Left ventricle myocardium inferior (tissue), 1 donor: ENCODE data around the gene MT1B. TPM values are rescaled to one million over a fixed set of nuclear protein-coding genes. Genes with fewer than 3 reads are reported as not detected.
A peak's percentile ranks its signal among the peaks of the same experiment; 100 is the strongest.

ENCODE experiments used
- DNase-seq: peaks from one replicate; pipeline ENCODE4 v3.0.0-alpha.2; 2020
- H3K27ac ChIP-seq: fragments of 200-600 bp; replicated peaks from 2 replicates; pipeline ENCODE4 v1.8.0; 2021
- H3K27me3 ChIP-seq: fragments of 200-600 bp; 2 replicates; pipeline ENCODE4 v1.8.0; 2021; ENCODE audit warnings: low read depth
- H3K36me3 ChIP-seq: fragments of 200-600 bp; 2 replicates; pipeline ENCODE4 v1.8.0; 2021
- H3K4me1 ChIP-seq: fragments of 200-600 bp; 2 replicates; pipeline ENCODE4 v1.8.0; 2021
- H3K4me3 ChIP-seq: fragments of 200-600 bp; 2 replicates; pipeline ENCODE4 v1.8.0; 2021; ENCODE audit warnings: mild to moderate bottlenecking, moderate library complexity
- H3K9me3 ChIP-seq: fragments of 200-600 bp; replicated peaks from 2 replicates; pipeline ENCODE4 v1.8.0; 2021
- CTCF ChIP-seq: fragments of 200-600 bp; IDR thresholded peaks from 2 replicates; pipeline ENCODE4 v1.8.0; 2021; ENCODE audit warnings: antibody characterized with exemption, mild to moderate bottlenecking, borderline replicate concordance
- intact Hi-C: fragments of 100-400 bp; cut with micrococcal nuclease; formaldehyde crosslinking; loops from one replicate; pipeline ENCODE4 v1.11.0; 2022
- total RNA-seq: library from RNA; stranded (reverse); fragmentation: NEBNext Ultra II Directional; extraction: Animal tissue kit (Norgen Biotek cat#: 25700); gene quantifications from one replicate; pipeline ENCODE4 v1.2.1, GENCODE V29; 2021
- donor health status: DM: no; HTN: yes; CAD: no; lungs with severe emphysema.

The MT1B gene
- total RNA-seq, 1 donor from 2014 or later: not detected

GRCh38 chr16:56635441-56635967 is 16.2 kb upstream of the MT1B start:
- Histone ChIP-seq H3K27ac (no peak overlapping the region), H3K4me1 (peaks cover 44% of the 10 kb centered on the region), H3K36me3 (no peaks in the 10 kb centered on the region), H3K4me3 (peak overlapping the region; percentile 51), H3K27me3 (peaks cover 68% of the 10 kb centered on the region), H3K9me3 (no peaks in the 10 kb centered on the region)
- intact Hi-C loops: no loop called here
- no peak for TF ChIP-seq CTCF
- DNase-seq: no peak

GRCh38 chr16:56636616-56637413 is 14.9 kb upstream of the MT1B start:
- no peak for TF ChIP-seq CTCF
- no peaks in the 10 kb centered on the region for H3K9me3 ChIP-seq
- H3K27ac ChIP-seq: no peak overlapping the region
- H3K4me1 ChIP-seq: peaks cover 36% of the 10 kb centered on the region
- no peaks in the 10 kb centered on the region for H3K36me3 ChIP-seq
- intact Hi-C loops: no loop called here
- no peak overlapping the region for H3K4me3 ChIP-seq
- no peak for DNase-seq
- peaks cover 77% of the 10 kb centered on the region for H3K27me3 ChIP-seq

- H3K9me3 ChIP-seq: no peaks in the 10 kb centered on the region
- DNase-seq: peak; percentile 83
- H3K4me1 ChIP-seq: peaks cover 28% of the 10 kb centered on the region
- peak within 1 kb of the TSS; percentile 70 for H3K4me3 ChIP-seq
- intact Hi-C loops: no loop called here
- H3K27me3 ChIP-seq: peaks cover 80% of the 10 kb centered on the region
- H3K36me3 ChIP-seq: no peaks in the 10 kb centered on the region
- no peak for TF ChIP-seq CTCF
- peak within 1 kb of the TSS; percentile 81 for H3K27ac ChIP-seq
Observed at GRCh38 chr16:56637814-56638750, 13.6 kb upstream of the MT1B start, which contains the start of gene MT1A. TSS of gene MT1A (plus strand) at chr16:56638666. CDS start at chr16:56638739, 73 bp downstream.

DNA sequence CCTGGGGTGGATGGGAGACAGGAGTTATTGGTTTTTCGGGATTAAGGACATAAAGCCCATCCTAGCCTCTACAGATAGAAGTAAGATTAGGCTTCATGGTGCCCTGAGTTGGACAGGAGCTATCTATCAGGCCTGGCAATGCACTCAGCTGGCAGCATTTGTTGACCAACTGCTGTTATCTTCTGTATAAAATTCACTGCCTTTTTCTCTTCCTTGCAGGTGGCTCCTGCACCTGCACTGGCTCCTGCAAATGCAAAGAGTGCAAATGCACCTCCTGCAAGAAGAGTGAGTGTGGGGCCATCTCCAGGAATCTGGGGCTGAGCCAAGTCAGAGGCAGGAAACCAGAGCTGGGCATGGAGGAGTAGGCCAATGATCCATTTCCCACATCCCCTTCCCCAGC is 12.6 kb upstream of the MT1B start:
- Histone ChIP-seq H3K27ac (peak overlapping the region; percentile 81), H3K27me3 (peaks cover 84% of the 10 kb centered on the region), H3K4me1 (peaks cover 37% of the 10 kb centered on the region), H3K36me3 (no peaks in the 10 kb centered on the region), H3K9me3 (no peaks in the 10 kb centered on the region), H3K4me3 (peak overlapping the region; percentile 70)
- no peak for TF ChIP-seq CTCF
- intact Hi-C loops: no loop called here
- DNase-seq: no peak

GRCh38 chr16:56640076-56640475 is 11.6 kb upstream of the MT1B start:
- no peak for TF ChIP-seq CTCF
- intact Hi-C loops: no loop called here
- H3K4me1 ChIP-seq: peaks cover 35% of the 10 kb centered on the region

More at GRCh38 chr16:56640076-56640475, 11.6 kb upstream of the MT1B start:
- H3K9me3 ChIP-seq: no peaks in the 10 kb centered on the region
- H3K4me3 ChIP-seq: no peak overlapping the region
- H3K27me3 ChIP-seq: peaks cover 84% of the 10 kb centered on the region
- no peak overlapping the region for H3K27ac ChIP-seq
- no peaks in the 10 kb centered on the region for H3K36me3 ChIP-seq
- no peak for DNase-seq
